Activated effector memory CD4-positive, alpha-beta T cell treated with anti-CD3 and anti-CD28 coated beads, Interleukin-2, amount 50 U/mL, for 16 hours (primary cell): ENCODE measurements around the gene RBBP4.
"Not testable (repeated sequence)": the region's sequence is repeated elsewhere in the genome, so short reads cannot be mapped to it uniquely, and the experiment has no call there.

ENCODE experiments used
- DNase-seq: peaks from one replicate; pipeline ENCODE4 v3.0.0-alpha.2; 2020

RBBP4 gene

GRCh38 chr1:32650752-32651460 is at the start of gene RBBP4:
Gene RBBP4 (plus strand): TSS chr1:32651208. CDS start chr1:32651307, 99 bp downstream.
- peak; percentile 100 for DNase-seq

GRCh38 chr1:32605711-32606424 is 45.1 kb upstream of the RBBP4 start:
- no peak for DNase-seq

- DNase-seq: no peak
Observed at GRCh38 chr1:32606565-32607371, 44.2 kb upstream of the RBBP4 start.

GRCh38 chr1:32609180-32609579 is 41.8 kb upstream of the RBBP4 start:
- DNase-seq: no peak

GRCh38 chr1:32611859-32612188 is 39.2 kb upstream of the RBBP4 start:
- no peak for DNase-seq

- DNase-seq: peak; percentile 80
Observed at GRCh38 chr1:32612189-32612881, 38.7 kb upstream of the RBBP4 start.

GRCh38 chr1:32613472-32613871 is 37.5 kb upstream of the RBBP4 start:
- no peak for DNase-seq

- no peak for DNase-seq
Observed at GRCh38 chr1:32618673-32619221, 32.3 kb upstream of the RBBP4 start.

- no peak for DNase-seq
Observed at GRCh38 chr1:32619701-32620485, 31.1 kb upstream of the RBBP4 start.

- no peak for DNase-seq
Observed at GRCh38 chr1:32622205-32622604, 28.8 kb upstream of the RBBP4 start.

GRCh38 chr1:32622806-32623681 is 28.0 kb upstream of the RBBP4 start:
- DNase-seq: no peak

- no peak for DNase-seq
Observed at GRCh38 chr1:32623775-32624174, 27.2 kb upstream of the RBBP4 start.

- no peak for DNase-seq
Observed at GRCh38 chr1:32626176-32626575, 24.8 kb upstream of the RBBP4 start.

- no peak for DNase-seq
Observed at GRCh38 chr1:32627596-32628162, 23.3 kb upstream of the RBBP4 start.

GRCh38 chr1:32630173-32630572 is 20.8 kb upstream of the RBBP4 start:
- not testable (repeated sequence) for DNase-seq

GRCh38 chr1:32632829-32633228 is 18.2 kb upstream of the RBBP4 start:
- DNase-seq: no peak

GRCh38 chr1:32635508-32636277 is 15.3 kb upstream of the RBBP4 start:
- no peak for DNase-seq

- no peak for DNase-seq
Observed at GRCh38 chr1:32636914-32637645, 13.9 kb upstream of the RBBP4 start.

- DNase-seq: no peak
Observed at GRCh38 chr1:32639489-32640075, 11.4 kb upstream of the RBBP4 start.
